GM19468 (cell line): ENCODE measurements around the gene PHETA1.
"Not testable (repeated sequence)": the region's sequence is repeated elsewhere in the genome, so short reads cannot be mapped to it uniquely, and the experiment has no call there.

Experiments used
- ATAC-seq: cut with Tn5 transposase; IDR thresholded peaks from one replicate; pipeline ENCODE4 v1.9.1; 2021; ENCODE audit warnings: mild to moderate bottlenecking, moderate library complexity, moderate number of reproducible peaks; ENCODE audit not compliant: unreplicated experiment; ENCODE audit errors: extremely low read depth

PHETA1 gene

GRCh38 chr12:111377440-111377839 lies 8.5 kb upstream of the PHETA1 start:
- no peak for ATAC-seq

- ATAC-seq = not testable (repeated sequence)
These were observed 4.3 kb upstream of the PHETA1 start for GRCh38 chr12:111373231-111373630.

GRCh38 chr12:111369496-111370220 lies 763 bp upstream of the PHETA1 start:
- no peak for ATAC-seq

GRCh38 chr12:111368291-111368787 lies 556 bp downstream of the PHETA1 start:
- no peak for ATAC-seq

- ATAC-seq = no peak
These were observed 1.2 kb downstream of the PHETA1 start for GRCh38 chr12:111367661-111368221.

GRCh38 chr12:111366583-111366982 lies 2.3 kb downstream of the PHETA1 start:
- no peak for ATAC-seq

- ATAC-seq = no peak
These were observed 2.8 kb downstream of the PHETA1 start for GRCh38 chr12:111366075-111366474.

GRCh38 chr12:111363578-111363977 lies 5.3 kb downstream of the PHETA1 start:
- ATAC-seq = no peak

GRCh38 chr12:111362687-111363475 lies 6.0 kb downstream of the PHETA1 start:
- ATAC-seq = no peak

GRCh38 chr12:111361717-111362576 lies 6.9 kb downstream of the PHETA1 start:
- ATAC-seq = no peak

- no peak for ATAC-seq
These were observed 7.7 kb downstream of the PHETA1 start for GRCh38 chr12:111361073-111361716.

- no peak for ATAC-seq
These were observed 8.5 kb downstream of the PHETA1 start for GRCh38 chr12:111360325-111360930.

- ATAC-seq = no peak
These were observed 9.0 kb downstream of the PHETA1 start for GRCh38 chr12:111359914-111360276.

GRCh38 chr12:111359231-111359913 lies 9.5 kb downstream of the PHETA1 start:
- ATAC-seq = no peak

- ATAC-seq = no peak
These were observed 13.5 kb downstream of the PHETA1 start for GRCh38 chr12:111355201-111355925.

- ATAC-seq = no peak
These were observed 14.4 kb downstream of the PHETA1 start for GRCh38 chr12:111354511-111354910.

- ATAC-seq = no peak
These were observed 15.1 kb downstream of the PHETA1 start for GRCh38 chr12:111353603-111354295.

- ATAC-seq = no peak
These were observed 15.9 kb downstream of the PHETA1 start for GRCh38 chr12:111353026-111353425.
